Transverse colon (tissue), 4 donors: Measurements from ENCODE around the gene CGB8. TPM values are rescaled to one million over a fixed set of nuclear protein-coding genes. Genes with fewer than 3 reads are reported as not detected.

Source experiments
- DNase-seq: peaks from one replicate; pipeline ENCODE4 v3.0.0-alpha.2; 2019
- H3K27ac ChIP-seq, 4 donors: fragments of 200-600 bp; sonication (generic); 2 replicates each; pipeline ENCODE4 v1.5.1; 2016 to 2018; ENCODE audit warnings: inconsistent platforms in 4 of 4
- H3K27me3 ChIP-seq: fragments of 200-600 bp; sonication (generic); 2 replicates; pipeline ENCODE4 v1.5.1; 2017; ENCODE audit warnings: inconsistent platforms
- H3K36me3 ChIP-seq, 4 donors: fragments of 200-600 bp; sonication (generic); 2 replicates each; pipeline ENCODE4 v1.5.1; 2017 to 2019; ENCODE audit warnings: inconsistent platforms in 4 of 4
- H3K4me1 ChIP-seq, 4 donors: fragments of 200-600 bp; sonication (generic); 2 replicates each; pipeline ENCODE4 v1.5.1; 2017 to 2020; ENCODE audit warnings: inconsistent platforms in 4 of 4
- H3K4me3 ChIP-seq, 4 donors: fragments of 200-600 bp; sonication (generic); 1 replicate in 1 of 4; 2 replicates in 3 of 4; pipeline versions ENCODE4 v1.5.1 to v1.6.1; 2017 to 2019; ENCODE audit warnings: inconsistent platforms in 4 of 4
- H3K9me3 ChIP-seq, 2 donors: fragments of 200-600 bp; sonication (generic); 2 replicates each; pipeline ENCODE4 v1.5.1; 2017 to 2019; ENCODE audit warnings: inconsistent platforms in 2 of 2
- EP300 ChIP-seq: sonication (generic); formaldehyde crosslinking; IDR thresholded peaks from one replicate; pipeline ENCODE4 v1.6.1; 2017; ENCODE audit warnings: antibody characterized with exemption, low read depth
- POLR2A ChIP-seq: fragments of 450-650 bp; IDR thresholded peaks from one replicate; pipeline ENCODE4 v1.6.1; 2016; ENCODE audit warnings: antibody characterized with exemption, mild to moderate bottlenecking, moderate library complexity
- POLR2AphosphoS5 ChIP-seq, 3 donors: sonication (generic); formaldehyde crosslinking; IDR thresholded peaks; one replicate each; pipeline ENCODE4 v1.6.1; 2016; ENCODE audit warnings: antibody characterized with exemption in 3 of 3
- WGBS, 2 donors: methylation state at CpG; one replicate each; pipeline ENCODE4 v1.1.5; 2018; ENCODE audit warnings: low coverage in 1 of 2; 5-methylcytosine and 5-hydroxymethylcytosine counted together
- in situ Hi-C, 4 donors: fragments of 200-750 bp; cut with MboI; loops; one replicate each; pipeline versions ENCODE4 v1.15.0 to v1.15.1; 2017; ENCODE audit warnings: low sequenced_read_pairs in 3 of 4, low pct_ligation_motif_present in 1 of 4, low pct_unique_long_range_greater_than_20kb in 1 of 4
- intact Hi-C: fragments of 100-400 bp; cut with DNase I; formaldehyde crosslinking; loops from one replicate; pipeline ENCODE4 v1.15.1; 2023; ENCODE audit warnings: low total_unique reads
- total RNA-seq, 4 donors: library from RNA; depleted of rRNA; stranded (reverse); fragments of >200 nt; gene quantifications; one replicate each; pipeline ENCODE4 v1.1.0, GENCODE V29; 2016
- TF ChIP-seq, protein P1 (sequence below), 5 experiments: fragments of 200-600 bp in 3 of 5; fragments of 450-650 bp in 2 of 5; sonication (generic) in 3 of 5; IDR thresholded peaks; 1 replicate in 2 of 5; 2 replicates in 3 of 5; pipeline ENCODE4 v1.5.1; 2016 to 2017; ENCODE audit warnings: antibody characterized with exemption in 5 of 5, inconsistent platforms in 3 of 5, mild to moderate bottlenecking in 2 of 5, moderate library complexity in 1 of 5

Gene CGB8
- total RNA-seq, 4 donors from 2014 or later, result not detected

DNA sequence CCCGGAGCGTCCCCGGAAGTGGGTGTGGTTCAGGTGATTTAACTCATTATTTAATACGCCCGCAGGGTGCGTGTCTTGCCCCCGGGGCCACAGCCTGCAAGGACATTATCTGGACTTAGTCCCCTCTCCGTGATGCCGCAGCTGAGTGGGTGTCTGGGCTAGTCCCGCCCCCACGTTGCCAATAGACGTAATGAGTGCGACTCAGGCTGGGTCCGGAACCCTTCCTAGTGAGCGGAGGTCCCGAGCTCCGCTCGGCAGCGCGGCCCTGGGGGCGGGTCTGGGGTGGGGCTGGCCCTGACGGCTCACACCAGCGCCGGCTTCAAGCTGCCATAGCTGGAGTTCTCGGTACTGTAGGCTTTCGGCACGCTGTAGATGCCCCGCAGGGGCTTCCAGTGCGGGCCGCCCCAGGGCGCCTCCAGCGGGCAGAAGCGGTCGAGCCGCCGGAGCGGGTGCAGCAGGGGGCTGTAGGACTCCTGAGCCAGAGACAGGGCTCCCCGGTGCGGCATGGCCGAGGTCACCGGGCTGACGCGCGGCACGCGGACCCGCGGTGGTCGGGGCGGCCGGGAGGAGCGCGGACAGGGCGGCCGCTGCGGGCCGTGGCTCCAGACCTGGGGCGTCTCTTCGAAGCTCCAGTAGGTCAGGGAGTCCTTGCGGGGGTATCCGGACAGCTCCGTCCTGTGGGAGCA, 31.1 kb downstream of the CGB8 start:
- DNase-seq, result peak; percentile 49
- Histone ChIP-seq H3K27me3 (peaks cover 40% of the 10 kb centered on the region), H3K4me3 (peak overlapping the region; percentile 19 to 59 (median 34)), H3K27ac (peak overlapping the region in 3 of 4 donors; percentile 13 to 25 (median 21)), H3K4me1 (peaks cover 9 to 25% (median 23%) of the 10 kb centered on the region in 4 donors), H3K9me3 (no peaks in the 10 kb centered on the region), H3K36me3 (no peaks in the 10 kb centered on the region)
- in situ Hi-C loops (no loop called here), intact Hi-C loops (no loop called here)
- no peak for TF ChIP-seq EP300
- no peak for TF ChIP-seq POLR2AphosphoS5 (IDR thresholded peaks at IDR 0.05)
- TF ChIP-seq POLR2A, result no peak
- TF ChIP-seq, protein P1, sequence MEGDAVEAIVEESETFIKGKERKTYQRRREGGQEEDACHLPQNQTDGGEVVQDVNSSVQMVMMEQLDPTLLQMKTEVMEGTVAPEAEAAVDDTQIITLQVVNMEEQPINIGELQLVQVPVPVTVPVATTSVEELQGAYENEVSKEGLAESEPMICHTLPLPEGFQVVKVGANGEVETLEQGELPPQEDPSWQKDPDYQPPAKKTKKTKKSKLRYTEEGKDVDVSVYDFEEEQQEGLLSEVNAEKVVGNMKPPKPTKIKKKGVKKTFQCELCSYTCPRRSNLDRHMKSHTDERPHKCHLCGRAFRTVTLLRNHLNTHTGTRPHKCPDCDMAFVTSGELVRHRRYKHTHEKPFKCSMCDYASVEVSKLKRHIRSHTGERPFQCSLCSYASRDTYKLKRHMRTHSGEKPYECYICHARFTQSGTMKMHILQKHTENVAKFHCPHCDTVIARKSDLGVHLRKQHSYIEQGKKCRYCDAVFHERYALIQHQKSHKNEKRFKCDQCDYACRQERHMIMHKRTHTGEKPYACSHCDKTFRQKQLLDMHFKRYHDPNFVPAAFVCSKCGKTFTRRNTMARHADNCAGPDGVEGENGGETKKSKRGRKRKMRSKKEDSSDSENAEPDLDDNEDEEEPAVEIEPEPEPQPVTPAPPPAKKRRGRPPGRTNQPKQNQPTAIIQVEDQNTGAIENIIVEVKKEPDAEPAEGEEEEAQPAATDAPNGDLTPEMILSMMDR (IDR thresholded peaks at IDR 0.05), result peak; percentile 19 to 53 (median 40)
- 1% methylated on average over 38 of the region's 62 CpGs; no CpG with 5 or more reads in 1 of the 2 donors for WGBS, 2 donors

DNA sequence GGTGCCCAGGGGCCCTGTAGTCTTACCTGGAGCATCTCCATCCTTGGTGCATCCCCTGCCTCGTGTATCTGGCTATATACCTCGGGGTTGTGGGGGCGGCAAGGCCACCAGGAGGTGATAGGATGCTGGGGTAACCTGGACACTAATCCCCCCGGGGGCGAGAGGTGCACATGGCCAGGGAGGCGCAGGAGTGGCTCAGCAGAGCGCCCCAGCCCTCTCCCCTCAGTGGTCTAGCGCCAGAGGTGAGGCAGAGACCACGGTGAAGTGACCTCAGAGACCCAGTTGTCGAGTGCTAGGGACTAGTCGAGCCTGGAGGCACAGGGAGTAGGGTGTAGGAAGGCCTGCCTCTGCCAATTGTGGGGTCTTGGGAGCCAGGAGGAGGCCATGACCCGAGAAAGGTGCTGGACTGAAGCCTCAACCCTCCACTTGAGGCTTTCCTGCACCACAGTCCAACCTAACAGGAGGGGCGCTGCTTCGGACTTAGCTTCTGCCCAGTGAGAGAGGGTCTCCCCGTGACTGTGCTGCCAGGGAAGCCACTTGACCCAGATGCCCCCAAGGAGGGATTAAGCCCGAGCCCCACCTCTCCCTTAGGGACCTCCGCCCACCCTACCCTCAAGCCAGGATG, 31.8 kb downstream of the CGB8 start, which contains the start of gene LHB:
Gene LHB, minus strand, starts transcription at position 51 of the 625 bp plus-strand sequence. Its CDS starts 10 bp downstream, at position 41.
- DNase-seq, result no peak
- Histone ChIP-seq H3K4me1 (peaks cover 9 to 25% (median 23%) of the 10 kb centered on the region in 4 donors), H3K36me3 (peaks cover 0 to 3% (median 0%) of the 10 kb centered on the region in 4 donors), H3K27ac (peak within 1 kb of the TSS in 3 of 4 donors; percentile 13 to 25 (median 21)), H3K9me3 (no peaks in the 10 kb centered on the region), H3K27me3 (peaks cover 39% of the 10 kb centered on the region), H3K4me3 (peak within 1 kb of the TSS; percentile 19 to 59 (median 34))
- WGBS, 2 donors, result 79% methylated on average over 11 of the region's 17 CpGs; no CpG with 5 or more reads in 1 of the 2 donors
- in situ Hi-C loops (no loop called here), intact Hi-C loops (no loop called here)
- no peak for TF ChIP-seq EP300

DNA sequence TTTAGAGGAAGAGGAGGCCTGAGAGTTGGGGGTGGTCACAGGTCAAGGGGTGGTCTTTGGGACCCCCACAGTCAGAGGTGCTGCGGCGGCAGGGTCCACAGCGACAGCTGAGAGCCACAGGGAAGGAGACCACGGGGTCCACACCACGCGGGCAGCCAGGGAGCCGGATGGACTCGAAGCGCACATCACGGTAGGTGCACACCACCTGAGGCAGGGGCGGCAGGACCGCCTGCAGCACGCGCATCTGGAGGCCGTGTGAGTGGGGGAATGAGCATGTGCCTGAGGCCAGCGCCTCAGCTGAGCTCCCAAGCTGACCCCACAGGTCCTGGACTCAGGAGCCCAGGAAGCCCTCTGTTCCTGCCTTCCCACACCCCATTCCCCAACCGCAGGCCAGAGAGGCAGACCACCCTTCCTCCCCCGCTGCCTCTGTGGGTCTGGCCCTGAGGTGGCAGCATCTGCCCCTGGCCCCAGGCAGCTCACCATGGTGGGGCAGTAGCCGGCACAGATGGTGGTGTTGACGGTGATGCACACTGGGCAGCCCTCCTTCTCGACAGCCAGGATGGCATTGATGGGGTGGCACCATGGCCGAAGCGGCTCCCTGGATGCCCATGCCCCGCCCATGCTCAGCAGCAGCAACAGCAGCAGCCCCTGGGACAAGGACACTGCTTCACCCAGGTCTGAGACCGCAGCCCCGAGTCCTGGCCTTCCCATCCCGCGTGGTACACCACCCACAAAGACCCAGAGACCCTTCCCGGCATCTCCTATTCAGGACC, 32.7 kb downstream of the CGB8 start:
- WGBS, 2 donors, result 89% methylated on average over 16 of the region's 29 CpGs; no CpG with 5 or more reads in 1 of the 2 donors
- intact Hi-C loops (no loop called here), in situ Hi-C loops (no loop called here)
- H3K27ac ChIP-seq, result no peak overlapping the region
- no peak for DNase-seq
- H3K36me3 ChIP-seq, result peaks cover 0 to 3% (median 0%) of the 10 kb centered on the region in 4 donors
- peaks cover 34% of the 10 kb centered on the region for H3K27me3 ChIP-seq
- no peak for TF ChIP-seq EP300
- TF ChIP-seq, protein P1 (IDR thresholded peaks at IDR 0.05), result no peak
- TF ChIP-seq POLR2AphosphoS5 (IDR thresholded peaks at IDR 0.05), result no peak
- TF ChIP-seq POLR2A, result no peak
- H3K9me3 ChIP-seq, result no peaks in the 10 kb centered on the region
- peaks cover 9 to 25% (median 23%) of the 10 kb centered on the region in 4 donors for H3K4me1 ChIP-seq
- no peak overlapping the region for H3K4me3 ChIP-seq

DNA sequence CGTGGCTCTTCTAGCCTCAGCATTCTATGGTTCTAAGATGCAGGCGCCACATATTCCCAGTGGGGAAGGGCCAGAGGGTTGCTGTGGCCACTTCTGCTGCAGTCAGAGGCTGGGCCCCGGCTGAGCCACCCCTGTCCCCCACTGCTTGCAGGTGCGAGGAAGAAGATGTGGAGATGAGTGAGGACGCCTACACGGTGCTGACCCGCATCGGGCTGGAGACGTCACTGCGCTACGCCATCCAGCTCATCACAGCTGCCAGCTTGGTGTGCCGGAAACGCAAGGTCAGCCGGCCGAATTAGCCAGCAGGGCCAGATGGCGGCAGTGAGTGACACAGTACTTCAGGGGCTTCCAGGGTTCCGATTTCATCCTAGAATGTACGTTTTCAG, 34.0 kb downstream of the CGB8 start:
- H3K4me1 ChIP-seq, result peaks cover 9 to 25% (median 23%) of the 10 kb centered on the region in 4 donors
- in situ Hi-C loops (no loop called here), intact Hi-C loops (no loop called here)
- 91 to 92% methylated on average over 10 to 18 of the region's 18 CpGs for WGBS, 2 donors
- peaks cover 0 to 10% (median 2%) of the 10 kb centered on the region in 4 donors for H3K36me3 ChIP-seq
- DNase-seq, result no peak
- TF ChIP-seq, protein P1 (IDR thresholded peaks at IDR 0.05), result no peak
- no peak for TF ChIP-seq EP300
- TF ChIP-seq POLR2AphosphoS5 (IDR thresholded peaks at IDR 0.05), result no peak
- TF ChIP-seq POLR2A, result no peak
- H3K4me3 ChIP-seq, result no peak overlapping the region
- H3K27ac ChIP-seq, result no peak overlapping the region
- H3K27me3 ChIP-seq, result peaks cover 21% of the 10 kb centered on the region
- no peaks in the 10 kb centered on the region for H3K9me3 ChIP-seq
